Measurements from ENCODE around the gene MAGOH. TPM values are rescaled to one million over a fixed set of nuclear protein-coding genes. Genes with fewer than 3 reads are reported as not detected.

Gene MAGOH
- total RNA-seq, 1 donor from 2014 or later = 109 TPM

DNA sequence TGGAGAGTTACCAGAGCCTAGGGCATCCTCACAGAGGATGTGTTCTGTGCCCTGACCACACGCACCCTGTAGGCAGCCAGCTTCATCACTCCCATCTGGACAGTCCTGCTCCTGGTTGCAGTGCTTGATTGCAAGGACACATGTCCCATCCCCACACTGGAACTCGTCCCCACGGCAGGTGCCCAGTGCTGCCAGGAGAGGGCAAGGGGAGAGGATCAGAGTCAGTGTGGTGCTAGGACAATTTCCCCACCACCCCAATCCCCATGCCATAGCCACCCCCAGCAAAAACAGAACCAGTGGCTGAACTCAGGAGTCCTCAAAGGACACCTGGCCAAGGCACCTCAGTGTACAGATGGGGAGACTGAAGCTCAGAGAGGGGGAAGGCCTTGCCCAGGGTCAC lies 37.2 kb upstream of the MAGOH start:
- Mint-ChIP-seq H3K27me3 (ENCODE audit: insufficient read depth, low read depth) (peaks cover 6% of the 10 kb centered on the region), H3K4me1 (peaks cover 11% of the 10 kb centered on the region), H3K9me3 (no peaks in the 10 kb centered on the region), H3K4me3 (no peak overlapping the region), H3K36me3 (peaks cover 23% of the 10 kb centered on the region), H3K27ac (no peak overlapping the region)
- Histone ChIP-seq H4K20me1 (ENCODE audit: low read depth) (no peaks in the 10 kb centered on the region), H3K9me3 (ENCODE audit: low read depth) (no peaks in the 10 kb centered on the region), H3K79me2 (ENCODE audit: low read depth) (no peaks in the 10 kb centered on the region), H3K9ac (no peak overlapping the region), H3K4me3 (no peak overlapping the region), H3K27me3 (no peaks in the 10 kb centered on the region), H3K27ac (no peak overlapping the region), H3K4me2 (no peak overlapping the region), H2AFZ (replicated peaks) (no peak overlapping the region), H3K36me3 (no peaks in the 10 kb centered on the region), H3K4me1 (no peaks in the 10 kb centered on the region), H3F3A (ENCODE audit: low read depth) (no peaks in the 10 kb centered on the region)
- DNase-seq (ENCODE audit: low spot score) = no peak
- no peak for TF ChIP-seq EZH2phosphoT487 (IDR thresholded peaks at IDR 0.05)
- TF ChIP-seq, protein P1, sequence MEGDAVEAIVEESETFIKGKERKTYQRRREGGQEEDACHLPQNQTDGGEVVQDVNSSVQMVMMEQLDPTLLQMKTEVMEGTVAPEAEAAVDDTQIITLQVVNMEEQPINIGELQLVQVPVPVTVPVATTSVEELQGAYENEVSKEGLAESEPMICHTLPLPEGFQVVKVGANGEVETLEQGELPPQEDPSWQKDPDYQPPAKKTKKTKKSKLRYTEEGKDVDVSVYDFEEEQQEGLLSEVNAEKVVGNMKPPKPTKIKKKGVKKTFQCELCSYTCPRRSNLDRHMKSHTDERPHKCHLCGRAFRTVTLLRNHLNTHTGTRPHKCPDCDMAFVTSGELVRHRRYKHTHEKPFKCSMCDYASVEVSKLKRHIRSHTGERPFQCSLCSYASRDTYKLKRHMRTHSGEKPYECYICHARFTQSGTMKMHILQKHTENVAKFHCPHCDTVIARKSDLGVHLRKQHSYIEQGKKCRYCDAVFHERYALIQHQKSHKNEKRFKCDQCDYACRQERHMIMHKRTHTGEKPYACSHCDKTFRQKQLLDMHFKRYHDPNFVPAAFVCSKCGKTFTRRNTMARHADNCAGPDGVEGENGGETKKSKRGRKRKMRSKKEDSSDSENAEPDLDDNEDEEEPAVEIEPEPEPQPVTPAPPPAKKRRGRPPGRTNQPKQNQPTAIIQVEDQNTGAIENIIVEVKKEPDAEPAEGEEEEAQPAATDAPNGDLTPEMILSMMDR (IDR thresholded peaks at IDR 0.05) = no peak
- no peak for TF ChIP-seq EZH2 (IDR thresholded peaks at IDR 0.05)

DNA sequence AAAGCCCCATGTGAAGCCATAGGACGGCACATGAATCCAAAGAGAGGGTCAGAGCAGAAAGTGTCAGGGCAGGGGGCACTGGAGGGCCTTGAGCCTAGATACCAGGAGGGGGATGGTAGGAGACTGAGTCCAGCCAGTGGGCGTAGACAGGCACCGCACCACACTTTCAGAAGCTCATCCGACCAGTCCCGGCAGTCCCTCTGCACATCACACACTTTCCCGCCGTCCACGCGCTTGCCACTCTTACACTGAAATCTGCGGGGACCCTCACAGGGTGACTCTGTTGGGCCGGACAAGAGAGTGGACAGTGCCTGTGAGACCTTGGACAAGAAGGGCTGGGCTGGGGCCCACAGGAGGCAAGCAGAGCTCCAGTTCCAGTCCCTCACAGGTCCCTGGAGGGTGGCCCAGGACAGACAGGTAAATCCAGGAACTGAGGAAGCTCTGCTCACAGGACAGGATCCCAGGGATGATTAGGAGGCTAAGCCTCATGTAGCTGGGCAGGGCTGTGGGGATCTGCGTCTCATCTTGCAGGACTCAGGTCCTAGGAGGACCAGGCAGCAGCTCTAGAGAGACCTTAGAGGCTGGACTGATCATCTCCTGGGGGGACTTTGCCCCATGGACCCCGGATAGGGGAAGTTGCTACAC lies 36.3 kb upstream of the MAGOH start:
- Histone ChIP-seq H2AFZ (replicated peaks) (no peak overlapping the region), H3K9me3 (ENCODE audit: low read depth) (no peaks in the 10 kb centered on the region), H3F3A (ENCODE audit: low read depth) (no peaks in the 10 kb centered on the region), H4K20me1 (ENCODE audit: low read depth) (no peaks in the 10 kb centered on the region), H3K4me3 (no peak overlapping the region), H3K79me2 (ENCODE audit: low read depth) (no peaks in the 10 kb centered on the region), H3K9ac (no peak overlapping the region), H3K27me3 (no peaks in the 10 kb centered on the region), H3K4me1 (no peaks in the 10 kb centered on the region), H3K27ac (no peak overlapping the region), H3K4me2 (no peak overlapping the region), H3K36me3 (no peaks in the 10 kb centered on the region)
- Mint-ChIP-seq H3K4me3 (no peak overlapping the region), H3K36me3 (peaks cover 24% of the 10 kb centered on the region), H3K27ac (no peak overlapping the region), H3K4me1 (peaks cover 4% of the 10 kb centered on the region), H3K9me3 (no peaks in the 10 kb centered on the region), H3K27me3 (ENCODE audit: insufficient read depth, low read depth) (peaks cover 6% of the 10 kb centered on the region)
- DNase-seq (ENCODE audit: low spot score) = no peak
- TF ChIP-seq, protein P1 (IDR thresholded peaks at IDR 0.05) = no peak
- TF ChIP-seq EZH2 (IDR thresholded peaks at IDR 0.05) = no peak
- TF ChIP-seq EZH2phosphoT487 (IDR thresholded peaks at IDR 0.05) = no peak

DNA sequence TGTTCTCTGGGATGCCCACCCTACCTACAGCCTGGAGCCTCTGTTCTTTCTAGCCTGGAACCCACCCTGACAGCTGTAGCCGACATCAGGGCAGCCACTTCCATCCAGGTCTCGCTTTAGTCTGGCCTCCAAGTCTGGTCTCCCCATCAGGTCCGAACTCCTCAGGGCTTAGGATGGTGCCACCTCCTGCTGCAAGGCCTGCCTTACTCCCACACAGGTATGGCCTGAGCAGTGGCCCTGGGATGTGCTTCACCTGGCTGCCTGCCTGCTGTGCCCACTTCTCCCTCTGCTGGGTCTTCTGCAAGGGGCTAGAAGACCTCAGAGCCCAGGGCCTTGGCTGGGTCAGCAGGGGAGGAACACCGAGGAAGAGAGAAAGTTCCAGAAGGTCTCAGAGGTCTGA lies 35.7 kb upstream of the MAGOH start:
- Mint-ChIP-seq H3K9me3 (no peaks in the 10 kb centered on the region), H3K4me1 (peaks cover 4% of the 10 kb centered on the region), H3K27ac (peak overlapping the region; percentile 63), H3K27me3 (ENCODE audit: insufficient read depth, low read depth) (peaks cover 6% of the 10 kb centered on the region), H3K36me3 (peaks cover 24% of the 10 kb centered on the region), H3K4me3 (no peak overlapping the region)
- no peaks in the 10 kb centered on the region for H3K4me1 ChIP-seq
- no peaks in the 10 kb centered on the region for H4K20me1 ChIP-seq (ENCODE audit: low read depth)
- H3K79me2 ChIP-seq (ENCODE audit: low read depth) = no peaks in the 10 kb centered on the region
- H3K27ac ChIP-seq = no peak overlapping the region
- TF ChIP-seq, protein P1 (IDR thresholded peaks at IDR 0.05) = no peak
- TF ChIP-seq EZH2 (IDR thresholded peaks at IDR 0.05) (no peak), EZH2phosphoT487 (IDR thresholded peaks at IDR 0.05) (no peak)
- no peak overlapping the region for H3K4me2 ChIP-seq
- H3K9me3 ChIP-seq (ENCODE audit: low read depth) = no peaks in the 10 kb centered on the region
- H3K4me3 ChIP-seq = no peak overlapping the region
- H3K36me3 ChIP-seq = no peaks in the 10 kb centered on the region
- no peak overlapping the region for H3K9ac ChIP-seq
- no peak overlapping the region for H2AFZ ChIP-seq (replicated peaks)
- DNase-seq (ENCODE audit: low spot score) = no peak
- no peaks in the 10 kb centered on the region for H3F3A ChIP-seq (ENCODE audit: low read depth)
- H3K27me3 ChIP-seq = no peaks in the 10 kb centered on the region
